Ishikawa (cell line): ENCODE results near the gene CTNND2.

ENCODE experiments used
- CEBPB ChIP-seq: IDR thresholded peaks from 2 replicates; pipeline ENCODE4 v1.6.1; 2012
- CREB1 ChIP-seq: IDR thresholded peaks from 2 replicates; pipeline ENCODE4 v1.6.1; 2012; ENCODE audit warnings: low read depth
- EGR1 ChIP-seq: IDR thresholded peaks from 2 replicates; pipeline ENCODE4 v1.6.1; 2012
- EP300 ChIP-seq: IDR thresholded peaks from 2 replicates; pipeline ENCODE4 v1.6.1; 2012; ENCODE audit warnings: borderline replicate concordance
- FOXM1 ChIP-seq: IDR thresholded peaks from 2 replicates; pipeline ENCODE4 v1.6.1; 2012; ENCODE audit warnings: low read depth, borderline replicate concordance
- NFIC ChIP-seq: IDR thresholded peaks from 2 replicates; pipeline ENCODE4 v1.6.1; 2012
- RAD21 ChIP-seq: IDR thresholded peaks from 2 replicates; pipeline ENCODE4 v1.6.1; 2012; ENCODE audit warnings: low read depth
- TAF1 ChIP-seq: IDR thresholded peaks from 2 replicates; pipeline ENCODE4 v1.6.1; 2012; ENCODE audit warnings: low read depth, mild to moderate bottlenecking
- TCF12 ChIP-seq: IDR thresholded peaks from 2 replicates; pipeline ENCODE4 v1.6.1; 2012; ENCODE audit warnings: low read depth
- TEAD4 ChIP-seq: IDR thresholded peaks from 2 replicates; pipeline ENCODE4 v1.6.1; 2012
- YY1 ChIP-seq: IDR thresholded peaks from 2 replicates; pipeline ENCODE4 v1.6.1; 2012; ENCODE audit warnings: low read depth
- ZBTB7A ChIP-seq: IDR thresholded peaks from 2 replicates; pipeline ENCODE4 v1.6.1; 2012; ENCODE audit warnings: low read depth
- TF ChIP-seq, protein P1 (sequence below): IDR thresholded peaks from 2 replicates; pipeline ENCODE4 v1.6.1; 2012
- TF ChIP-seq, protein P2 (sequence below): IDR thresholded peaks from 2 replicates; pipeline ENCODE4 v1.6.1; 2012
- TF ChIP-seq, protein P3 (sequence below): IDR thresholded peaks from 2 replicates; pipeline ENCODE4 v1.6.1; 2012; ENCODE audit warnings: low read depth, mild to moderate bottlenecking

CTNND2 gene

GRCh38 chr5:11519236-11519635, 385.0 kb downstream of the CTNND2 start:
- TF ChIP-seq, protein P1, sequence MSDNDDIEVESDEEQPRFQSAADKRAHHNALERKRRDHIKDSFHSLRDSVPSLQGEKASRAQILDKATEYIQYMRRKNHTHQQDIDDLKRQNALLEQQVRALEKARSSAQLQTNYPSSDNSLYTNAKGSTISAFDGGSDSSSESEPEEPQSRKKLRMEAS: no peak
- TF ChIP-seq, protein P2, sequence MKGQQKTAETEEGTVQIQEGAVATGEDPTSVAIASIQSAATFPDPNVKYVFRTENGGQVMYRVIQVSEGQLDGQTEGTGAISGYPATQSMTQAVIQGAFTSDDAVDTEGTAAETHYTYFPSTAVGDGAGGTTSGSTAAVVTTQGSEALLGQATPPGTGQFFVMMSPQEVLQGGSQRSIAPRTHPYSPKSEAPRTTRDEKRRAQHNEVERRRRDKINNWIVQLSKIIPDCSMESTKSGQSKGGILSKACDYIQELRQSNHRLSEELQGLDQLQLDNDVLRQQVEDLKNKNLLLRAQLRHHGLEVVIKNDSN: no peak
- TF ChIP-seq NFIC: no peak
- no peak for TF ChIP-seq TAF1
- TF ChIP-seq YY1: no peak
- TF ChIP-seq EP300: no peak
- TF ChIP-seq ZBTB7A: no peak
- TF ChIP-seq FOXM1: no peak
- TF ChIP-seq TCF12: no peak
- TF ChIP-seq RAD21: no peak
- TF ChIP-seq TEAD4: no peak
- no peak for TF ChIP-seq CEBPB

GRCh38 chr5:11518676-11519075, 385.6 kb downstream of the CTNND2 start:
- TF ChIP-seq, protein P2: no peak
- TF ChIP-seq NFIC: no peak
- TF ChIP-seq, protein P1: no peak
- TF ChIP-seq TCF12: no peak
- no peak for TF ChIP-seq EP300
- no peak for TF ChIP-seq RAD21
- TF ChIP-seq YY1: no peak
- TF ChIP-seq, protein P3, sequence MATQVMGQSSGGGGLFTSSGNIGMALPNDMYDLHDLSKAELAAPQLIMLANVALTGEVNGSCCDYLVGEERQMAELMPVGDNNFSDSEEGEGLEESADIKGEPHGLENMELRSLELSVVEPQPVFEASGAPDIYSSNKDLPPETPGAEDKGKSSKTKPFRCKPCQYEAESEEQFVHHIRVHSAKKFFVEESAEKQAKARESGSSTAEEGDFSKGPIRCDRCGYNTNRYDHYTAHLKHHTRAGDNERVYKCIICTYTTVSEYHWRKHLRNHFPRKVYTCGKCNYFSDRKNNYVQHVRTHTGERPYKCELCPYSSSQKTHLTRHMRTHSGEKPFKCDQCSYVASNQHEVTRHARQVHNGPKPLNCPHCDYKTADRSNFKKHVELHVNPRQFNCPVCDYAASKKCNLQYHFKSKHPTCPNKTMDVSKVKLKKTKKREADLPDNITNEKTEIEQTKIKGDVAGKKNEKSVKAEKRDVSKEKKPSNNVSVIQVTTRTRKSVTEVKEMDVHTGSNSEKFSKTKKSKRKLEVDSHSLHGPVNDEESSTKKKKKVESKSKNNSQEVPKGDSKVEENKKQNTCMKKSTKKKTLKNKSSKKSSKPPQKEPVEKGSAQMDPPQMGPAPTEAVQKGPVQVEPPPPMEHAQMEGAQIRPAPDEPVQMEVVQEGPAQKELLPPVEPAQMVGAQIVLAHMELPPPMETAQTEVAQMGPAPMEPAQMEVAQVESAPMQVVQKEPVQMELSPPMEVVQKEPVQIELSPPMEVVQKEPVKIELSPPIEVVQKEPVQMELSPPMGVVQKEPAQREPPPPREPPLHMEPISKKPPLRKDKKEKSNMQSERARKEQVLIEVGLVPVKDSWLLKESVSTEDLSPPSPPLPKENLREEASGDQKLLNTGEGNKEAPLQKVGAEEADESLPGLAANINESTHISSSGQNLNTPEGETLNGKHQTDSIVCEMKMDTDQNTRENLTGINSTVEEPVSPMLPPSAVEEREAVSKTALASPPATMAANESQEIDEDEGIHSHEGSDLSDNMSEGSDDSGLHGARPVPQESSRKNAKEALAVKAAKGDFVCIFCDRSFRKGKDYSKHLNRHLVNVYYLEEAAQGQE: no peak
- no peak for TF ChIP-seq FOXM1
- TF ChIP-seq CREB1: no peak
- no peak for TF ChIP-seq TEAD4
- no peak for TF ChIP-seq CEBPB
- no peak for TF ChIP-seq TAF1
- no peak for TF ChIP-seq EGR1
- no peak for TF ChIP-seq ZBTB7A

- TF ChIP-seq EP300 (no peak), CREB1 (no peak), FOXM1 (no peak), EGR1 (no peak), RAD21 (no peak), ZBTB7A (no peak), TCF12 (no peak), CEBPB (no peak), NFIC (no peak), YY1 (no peak), TEAD4 (no peak), TAF1 (no peak)
- TF ChIP-seq, protein P1: no peak
- TF ChIP-seq, protein P2: no peak
- TF ChIP-seq, protein P3: no peak
These were observed 389.4 kb downstream of the CTNND2 start for GRCh38 chr5:11514705-11515432.

- no peak for TF ChIP-seq NFIC
- TF ChIP-seq TEAD4: no peak
- TF ChIP-seq CREB1: no peak
- TF ChIP-seq YY1: no peak
- TF ChIP-seq TAF1: no peak
- TF ChIP-seq, protein P2: no peak
- no peak for TF ChIP-seq FOXM1
- TF ChIP-seq, protein P1: no peak
- no peak for TF ChIP-seq CEBPB
- TF ChIP-seq, protein P3: no peak
These were observed 392.4 kb downstream of the CTNND2 start for GRCh38 chr5:11511878-11512277.
